Stimulated activated CD8-positive, alpha-beta memory T cell treated with anti-CD3 and anti-CD28 coated beads, Interleukin-7, amount 100 ng/mL, for 24 hours (primary cell): ENCODE measurements around the gene DAD1.

Experiments used
- DNase-seq: peaks from one replicate; pipeline ENCODE4 v3.0.0-alpha.2; 2020; ENCODE audit warnings: low read depth

DAD1 gene

DNA sequence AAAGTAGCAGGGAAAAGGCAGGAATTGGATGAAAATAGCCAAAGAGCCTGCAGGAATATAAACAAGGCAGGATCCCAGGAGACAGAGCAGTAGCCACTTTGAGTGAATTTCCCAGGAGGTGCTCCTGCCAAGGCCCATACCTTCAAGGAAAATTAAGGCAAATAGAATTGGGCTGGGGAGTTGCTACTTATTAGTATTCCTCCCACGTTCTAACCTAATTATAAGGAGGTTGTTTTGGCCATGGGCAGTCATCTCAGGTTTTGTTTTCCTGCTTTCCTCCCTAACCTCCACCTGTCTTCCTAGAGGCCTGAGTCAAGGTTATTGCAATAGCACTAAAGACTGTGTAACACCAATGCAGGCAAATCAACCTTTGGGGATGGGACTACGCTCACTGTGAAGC, 73.1 kb downstream of the DAD1 start:
- no peak for DNase-seq
